Activated CD4-positive, alpha-beta T cell treated with anti-CD3 and anti-CD28 coated beads for 48 hours (primary cell): Measurements from ENCODE around the gene RFX2.
A peak's percentile ranks its signal among the peaks of the same experiment; 100 is the strongest.
"Not testable (repeated sequence)": the region's sequence is repeated elsewhere in the genome, so short reads cannot be mapped to it uniquely, and the experiment has no call there.

ENCODE experiments used
- DNase-seq: peaks from one replicate; pipeline ENCODE4 v3.0.0-alpha.2; 2020

The RFX2 gene

DNA sequence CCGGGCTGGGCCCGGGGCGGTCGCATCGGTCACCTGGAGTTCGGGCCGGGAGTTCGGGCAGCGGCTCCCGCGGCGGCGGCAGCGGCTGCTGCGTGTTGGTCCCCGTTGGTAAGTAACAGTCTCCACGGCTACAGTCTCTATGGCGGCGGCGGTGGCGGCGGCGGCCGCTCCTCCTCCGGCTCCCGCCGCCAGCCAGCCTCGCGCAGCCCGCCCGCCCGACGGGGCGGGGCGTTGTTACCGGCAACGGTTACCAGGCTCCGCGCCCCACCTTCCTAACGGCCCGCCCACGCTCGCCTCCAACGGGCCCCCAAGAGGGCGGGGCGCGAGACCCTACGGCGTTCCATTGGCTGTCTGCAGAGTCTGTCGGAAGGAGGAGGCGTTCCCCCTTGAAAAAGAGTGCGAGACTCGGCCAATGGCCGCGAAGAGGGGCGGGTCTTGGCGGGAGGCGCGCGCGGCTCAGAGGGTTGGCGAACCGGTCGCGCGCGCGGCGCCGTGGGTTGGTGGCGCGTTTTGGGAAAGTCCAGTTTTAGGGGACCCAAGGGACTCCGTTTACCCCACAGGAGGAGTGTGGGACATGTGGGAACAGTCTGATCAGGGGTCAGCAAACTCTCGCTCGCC lies at the start of gene RFX2:
Gene RFX2, minus strand, starts transcription at position 141 of the 618 bp plus-strand sequence. CDS start 63,004 bp downstream, outside the sequence.
- DNase-seq: peak; percentile 99

DNA sequence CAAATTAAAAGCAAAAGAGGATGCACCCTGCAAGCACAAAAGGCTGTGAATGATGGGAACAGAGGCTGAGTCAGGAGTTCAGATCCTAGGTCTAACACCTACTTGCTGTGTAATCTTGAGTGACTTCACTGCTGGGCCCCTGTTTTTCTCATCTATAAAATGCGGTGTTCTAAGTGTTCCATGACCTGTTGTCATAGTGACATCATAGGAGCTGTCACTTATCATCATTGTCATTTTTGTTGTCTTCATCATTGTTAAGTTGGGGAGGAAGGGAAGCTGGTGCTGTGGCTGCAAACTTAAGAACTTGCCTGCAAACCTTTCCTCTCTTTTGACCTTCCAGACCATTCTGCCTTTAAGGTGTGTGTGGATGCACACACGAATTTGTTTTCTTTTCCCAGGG lies 45.7 kb upstream of the RFX2 start:
- DNase-seq: no peak

DNA sequence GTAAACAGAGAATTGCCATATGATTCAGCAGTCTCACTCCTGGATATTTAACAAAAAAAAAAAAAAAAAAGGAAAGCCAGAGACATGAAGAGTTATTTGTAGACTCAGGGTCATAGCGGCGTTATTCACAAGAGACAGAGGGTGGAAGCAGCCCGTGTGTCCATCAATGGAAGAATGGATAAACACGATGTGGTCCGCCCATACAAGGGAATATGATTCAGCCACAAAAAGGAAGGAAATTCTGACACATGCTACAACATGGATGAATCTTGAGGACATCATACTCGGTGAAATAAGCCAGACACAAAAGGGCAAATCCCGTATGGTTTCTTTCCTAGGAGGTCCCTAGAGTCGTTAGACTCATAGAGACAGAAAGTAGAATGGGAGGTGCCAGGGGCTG lies 40.0 kb upstream of the RFX2 start:
- DNase-seq: no peak

DNA sequence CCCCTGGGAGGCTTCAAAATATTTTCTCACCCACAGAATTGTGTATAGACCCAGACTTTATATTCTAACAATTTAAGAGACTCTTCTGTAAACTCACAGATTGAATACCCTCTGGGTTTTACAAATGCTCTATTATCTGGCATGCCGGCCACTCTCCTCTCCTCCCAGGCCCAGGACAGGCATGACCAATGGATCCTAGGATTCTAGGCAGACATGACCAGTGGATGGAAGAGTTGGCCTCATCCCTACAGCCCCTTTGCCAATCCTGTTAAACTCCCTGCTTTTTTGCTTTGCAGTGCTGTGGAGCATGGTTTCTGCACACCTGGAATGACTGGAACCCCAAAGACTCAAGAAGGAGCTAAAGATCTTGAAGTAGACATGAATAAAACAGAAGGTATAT lies 30.9 kb upstream of the RFX2 start:
- DNase-seq: no peak

DNA sequence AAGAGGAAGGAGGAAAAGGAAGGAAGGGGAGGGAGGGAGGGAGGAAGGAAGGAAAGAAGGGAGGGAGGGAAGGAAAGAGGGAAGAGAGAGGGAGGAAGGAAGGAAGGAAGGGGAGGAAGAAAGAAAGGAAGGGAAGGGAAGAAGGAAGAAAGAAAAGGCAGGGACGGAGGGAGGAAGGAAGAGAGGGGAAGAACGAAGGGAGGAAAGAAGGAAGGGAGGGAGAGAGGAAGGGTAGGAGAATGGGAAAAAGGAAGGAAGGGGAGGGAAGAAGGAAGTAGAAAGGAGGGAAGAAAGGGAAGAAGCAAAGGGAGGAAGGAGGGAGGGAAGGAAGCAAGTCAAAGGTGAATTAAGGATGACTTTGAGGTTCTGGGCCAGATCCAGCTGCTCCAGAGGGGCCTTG lies 28.2 kb upstream of the RFX2 start:
- no peak for DNase-seq

DNA sequence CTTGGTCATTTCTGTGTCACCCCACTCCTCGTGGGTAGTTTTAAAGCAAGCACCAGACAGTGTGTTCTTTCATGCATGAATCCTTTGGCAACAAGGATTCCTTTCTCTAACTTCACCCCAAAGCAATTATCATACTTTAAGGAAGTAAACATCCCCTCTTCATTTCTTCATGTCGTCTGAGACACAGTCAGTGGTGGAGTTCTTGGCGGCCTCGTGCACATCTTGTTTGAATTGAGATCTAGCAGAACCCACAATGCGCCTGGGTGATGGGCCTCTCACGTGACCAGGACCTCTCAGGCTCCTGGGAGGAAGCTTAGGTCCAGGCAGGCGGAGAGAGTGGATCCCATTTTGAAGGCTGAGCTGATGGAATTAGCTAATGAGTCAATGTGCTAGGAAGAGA lies 27.8 kb upstream of the RFX2 start:
- DNase-seq: no peak

DNA sequence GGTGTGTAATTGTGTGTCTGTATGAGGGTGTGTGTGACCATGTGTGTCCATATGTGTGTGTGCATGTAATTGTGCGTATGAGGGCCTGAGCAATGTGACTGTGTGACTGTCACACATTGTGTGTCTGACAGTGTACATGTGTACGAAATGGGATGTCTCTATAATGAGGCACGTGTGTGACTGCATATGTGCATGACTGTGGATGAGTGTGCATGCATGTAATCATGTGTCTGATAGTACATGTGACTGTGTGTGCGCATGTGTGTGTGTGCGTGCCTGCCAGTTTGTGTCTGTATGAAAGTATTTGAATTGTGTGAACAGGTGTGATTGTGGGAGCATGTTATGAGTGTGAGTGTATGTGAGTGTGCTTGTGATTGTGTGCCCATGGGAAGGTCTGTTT lies 22.9 kb upstream of the RFX2 start:
- no peak for DNase-seq

DNA sequence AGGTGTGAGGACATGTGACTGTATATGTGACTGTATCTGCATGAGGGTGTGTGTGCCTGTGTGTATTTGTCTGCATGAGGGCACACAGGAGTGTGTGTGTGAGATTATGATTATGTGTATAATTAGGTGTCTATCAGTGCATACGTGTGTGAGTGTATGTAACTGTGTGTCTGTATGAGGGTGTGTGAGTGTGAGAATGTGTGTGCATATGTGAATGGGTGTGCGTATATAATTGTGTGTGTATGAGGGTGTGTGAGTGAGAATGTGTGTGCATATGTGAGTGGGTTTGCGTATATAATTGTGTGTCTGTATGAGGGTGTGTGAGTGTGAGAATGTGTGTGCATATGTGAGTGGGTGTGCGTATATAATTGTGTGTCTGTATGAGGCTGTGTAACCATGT lies 22.2 kb upstream of the RFX2 start:
- no peak for DNase-seq

DNA sequence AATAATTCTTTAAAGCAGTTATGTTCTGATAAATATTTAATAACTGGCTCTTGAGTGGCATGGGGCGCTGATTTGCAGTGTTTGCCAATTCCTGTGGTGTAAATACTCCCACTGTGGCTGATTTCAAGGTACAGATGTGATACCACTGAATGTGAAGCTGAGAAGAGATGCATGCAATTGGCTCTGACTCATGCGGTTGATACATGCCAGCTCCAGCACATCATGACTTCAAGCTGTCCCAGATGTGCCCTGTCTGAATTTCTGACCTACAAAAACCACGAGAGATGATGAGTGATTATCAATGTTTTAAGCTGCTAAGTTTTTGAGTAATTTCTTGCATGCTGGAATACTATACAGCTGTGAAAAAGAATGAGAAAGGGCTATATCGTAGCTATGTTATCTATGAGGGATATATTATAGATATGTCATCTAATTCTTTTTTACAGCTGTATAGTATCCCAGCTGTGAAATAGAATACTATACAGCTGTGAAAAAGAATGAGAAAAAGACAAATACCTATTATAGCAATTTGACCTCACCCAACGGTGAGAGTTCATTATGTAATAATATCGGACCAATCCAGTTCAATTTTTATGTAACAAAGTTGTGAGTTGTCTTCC lies 17.5 kb upstream of the RFX2 start:
- DNase-seq: no peak

DNA sequence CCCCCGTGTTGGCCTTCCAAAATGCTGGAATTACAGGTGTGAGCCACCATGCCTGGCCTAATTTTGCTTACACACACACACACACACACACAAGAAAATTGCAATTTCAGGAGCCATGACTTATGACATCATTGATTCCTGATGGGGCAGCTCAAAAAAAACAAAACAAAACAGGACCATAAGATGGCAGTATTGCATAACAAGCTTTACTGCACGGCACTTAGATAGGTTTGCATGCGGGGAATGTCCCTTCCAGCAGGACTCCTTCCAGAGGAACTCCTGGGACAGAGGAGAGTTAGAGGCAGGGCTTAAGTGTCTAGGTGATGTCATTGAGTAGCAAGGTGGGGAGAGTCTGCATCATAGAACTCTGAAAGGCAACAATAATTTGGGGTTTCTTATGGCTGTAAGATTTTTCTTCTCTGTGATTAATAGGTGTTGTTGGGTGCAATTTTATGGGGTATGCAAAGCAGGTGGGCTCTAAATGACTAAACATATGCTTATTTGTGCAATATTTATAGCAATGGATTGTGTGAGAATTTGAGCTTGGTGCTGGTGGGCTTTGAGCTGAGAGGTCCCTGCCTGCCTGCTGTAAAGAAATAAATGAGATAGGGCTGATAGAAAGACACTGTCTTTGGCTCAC lies 16.2 kb upstream of the RFX2 start:
- DNase-seq: no peak

DNA sequence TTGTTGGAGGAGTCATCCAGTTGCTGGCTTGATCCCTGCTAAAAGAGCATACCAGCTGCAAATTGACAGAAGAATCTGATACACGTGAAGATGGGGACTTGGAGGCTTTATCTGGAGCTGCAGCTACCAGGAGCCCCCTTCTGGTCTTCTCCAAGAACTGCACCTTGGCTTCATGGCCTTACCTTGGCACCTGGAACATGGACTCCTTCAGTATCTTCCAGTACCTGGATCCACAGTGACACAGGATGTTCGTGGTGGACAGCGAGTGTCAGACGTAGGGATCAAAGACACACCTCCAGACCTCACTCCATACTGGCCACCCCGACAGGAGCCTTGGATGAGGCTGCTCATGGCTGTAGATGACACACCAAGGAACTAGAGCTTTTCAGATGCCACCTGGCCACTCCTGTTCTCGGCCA lies 15.3 kb upstream of the RFX2 start:
- DNase-seq: peak; percentile 72

DNA sequence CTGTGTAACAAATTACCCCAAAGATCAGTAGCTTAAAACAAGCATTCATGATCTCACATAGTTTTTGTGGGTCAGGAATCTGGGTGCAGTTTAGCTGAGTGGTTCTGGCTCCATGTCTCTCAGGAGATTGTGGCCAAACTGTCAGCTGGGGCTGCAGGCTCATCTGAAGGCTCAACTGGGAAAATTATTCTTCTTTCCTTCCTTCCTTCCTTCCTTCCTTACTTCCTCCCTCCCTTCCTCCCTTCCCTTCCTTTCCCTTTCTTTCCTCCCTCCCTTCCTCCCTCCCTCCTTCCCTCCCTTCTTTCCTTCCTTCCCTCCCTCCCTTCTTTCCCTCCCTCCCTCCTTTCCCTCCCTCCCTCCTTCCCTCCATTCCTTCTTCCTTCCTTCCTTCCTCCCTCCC lies 8.7 kb upstream of the RFX2 start:
- DNase-seq: no peak

DNA sequence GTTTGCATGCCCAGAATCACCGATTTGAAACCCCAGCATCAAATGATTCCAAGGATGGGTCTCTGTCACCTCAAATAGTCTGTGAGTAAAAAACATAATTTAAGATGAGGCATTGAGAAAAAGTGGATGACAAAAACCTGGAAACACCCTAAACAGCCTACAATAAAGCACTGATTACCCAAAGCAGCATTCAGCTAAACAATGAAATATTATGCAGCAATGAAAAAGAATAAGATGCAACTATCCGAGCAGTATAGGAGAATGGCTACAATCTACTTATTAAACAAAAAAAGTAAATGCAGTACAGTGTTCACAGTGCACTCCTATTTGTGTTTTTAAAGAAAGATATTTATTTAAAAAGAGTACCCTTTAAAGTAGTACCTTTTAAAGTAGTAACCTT lies 7.7 kb upstream of the RFX2 start:
- no peak for DNase-seq

DNA sequence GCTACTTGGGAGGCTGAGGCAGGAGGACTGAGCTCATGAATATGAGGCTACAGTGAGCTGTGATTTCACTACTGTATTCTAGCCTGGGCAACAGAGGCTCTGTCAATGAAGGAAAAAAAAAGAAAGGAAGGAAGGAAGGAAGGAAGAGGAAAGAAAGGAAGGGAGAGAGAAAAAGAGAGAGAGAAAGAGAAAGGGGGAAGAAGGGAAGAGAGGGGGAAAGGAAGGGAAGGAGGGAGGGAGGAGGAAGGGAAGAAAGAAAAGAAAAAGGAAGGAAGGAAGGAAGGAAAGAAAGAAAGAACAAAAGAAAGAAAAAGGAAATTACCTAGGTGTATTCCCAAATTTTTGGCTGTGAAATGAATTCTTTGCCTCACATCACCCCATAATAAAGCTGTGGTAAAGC lies 7.2 kb upstream of the RFX2 start:
- no peak for DNase-seq

DNA sequence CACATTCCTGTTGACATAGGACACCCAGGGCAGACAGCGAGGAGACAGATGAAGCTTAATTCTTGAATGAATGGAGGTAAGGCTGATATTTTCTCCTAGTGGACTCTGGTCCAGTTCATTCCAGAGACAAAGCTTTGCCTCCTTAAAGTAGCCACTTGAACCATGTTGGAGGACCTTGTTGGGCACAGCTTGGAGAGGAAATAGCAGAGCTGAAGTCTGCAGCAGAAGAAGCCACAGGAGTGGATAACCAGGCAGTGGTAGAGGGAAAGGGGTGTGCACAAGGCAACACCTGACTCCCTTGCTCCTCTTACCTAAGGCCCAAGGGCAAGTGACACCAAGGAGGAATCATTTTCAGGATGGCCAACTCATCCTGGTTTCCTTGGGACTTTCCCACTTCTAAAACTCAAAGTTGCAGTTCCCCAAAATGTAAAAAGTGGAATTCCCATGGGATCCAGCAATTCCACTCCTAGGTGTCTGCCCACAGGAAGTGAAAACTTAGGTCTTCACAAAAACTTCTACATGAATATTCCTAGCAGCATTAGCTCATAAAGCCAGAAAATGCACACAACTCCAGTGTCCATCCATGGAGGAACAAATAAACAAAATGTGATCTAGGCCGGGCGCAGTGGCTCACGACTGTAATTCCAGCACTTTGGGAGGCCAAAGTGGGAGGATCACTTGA lies 6.6 kb upstream of the RFX2 start:
- DNase-seq: no peak

DNA sequence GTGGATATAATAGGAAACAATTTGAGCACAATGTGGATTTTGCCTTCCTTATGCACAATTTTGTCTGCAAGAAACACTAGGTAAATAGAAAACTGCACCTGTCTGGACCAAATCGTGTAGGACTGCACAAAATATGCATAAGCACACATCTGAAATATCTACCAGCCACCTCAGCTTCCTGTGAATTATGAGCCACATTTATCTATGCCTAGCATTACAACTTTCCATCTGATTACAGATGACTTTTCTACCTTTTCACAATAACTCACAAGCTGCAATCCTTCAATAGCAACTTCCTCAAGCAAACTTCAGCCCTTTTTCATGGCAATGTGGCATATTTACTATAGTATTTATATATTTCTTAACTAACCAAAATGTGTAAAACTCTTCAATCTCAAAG lies 5.7 kb upstream of the RFX2 start:
- DNase-seq: no peak

DNA sequence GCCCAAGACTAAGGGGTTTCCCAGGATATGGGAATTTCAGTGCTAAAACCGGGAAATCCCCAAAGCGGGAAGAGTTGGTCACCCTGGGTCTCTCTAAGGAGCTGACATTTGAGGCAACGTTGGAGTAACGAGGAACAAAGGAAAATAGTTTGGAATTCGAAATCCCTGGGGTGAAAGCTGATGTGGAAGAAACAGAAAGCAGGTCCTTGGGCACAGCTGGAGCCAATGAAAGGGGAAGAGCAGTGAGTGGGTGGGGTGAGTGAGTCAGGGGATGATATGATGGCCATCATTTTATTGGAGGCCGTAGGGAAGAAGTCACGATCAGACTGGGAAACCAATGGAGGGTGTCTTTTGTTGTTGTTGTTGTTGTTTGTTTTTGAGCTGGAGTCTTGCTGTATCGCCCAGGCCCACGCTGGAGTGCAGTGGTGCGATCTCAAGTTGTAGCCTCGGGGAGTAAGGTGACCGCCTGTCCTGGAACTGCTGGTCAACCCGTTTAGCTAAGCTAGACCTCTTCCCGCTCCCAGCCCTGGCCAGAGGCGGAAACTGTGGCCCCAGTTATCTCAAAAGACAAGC lies 3.4 kb upstream of the RFX2 start:
- no peak for DNase-seq

DNA sequence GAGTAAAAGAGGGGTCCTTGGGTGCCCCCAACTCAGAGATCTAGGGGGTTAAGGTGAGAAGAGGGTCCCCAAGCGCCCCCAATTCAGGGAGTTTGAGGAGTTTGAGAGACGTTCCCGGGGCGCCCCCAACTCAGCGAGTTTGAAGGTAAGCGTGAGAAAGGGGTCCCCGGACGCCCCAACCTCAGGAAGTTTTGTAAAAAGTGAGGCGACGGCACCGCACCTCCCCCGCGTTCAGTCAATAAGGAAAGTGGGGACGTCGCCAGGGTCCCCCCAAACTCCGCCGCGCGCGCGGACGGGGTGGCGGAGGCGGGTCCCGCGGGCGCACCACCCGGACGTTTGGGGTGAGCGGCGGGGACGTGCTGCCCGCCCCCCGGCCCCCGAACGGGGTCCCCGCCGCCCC lies 353 bp downstream of the RFX2 start:
- DNase-seq: peak; percentile 14

DNA sequence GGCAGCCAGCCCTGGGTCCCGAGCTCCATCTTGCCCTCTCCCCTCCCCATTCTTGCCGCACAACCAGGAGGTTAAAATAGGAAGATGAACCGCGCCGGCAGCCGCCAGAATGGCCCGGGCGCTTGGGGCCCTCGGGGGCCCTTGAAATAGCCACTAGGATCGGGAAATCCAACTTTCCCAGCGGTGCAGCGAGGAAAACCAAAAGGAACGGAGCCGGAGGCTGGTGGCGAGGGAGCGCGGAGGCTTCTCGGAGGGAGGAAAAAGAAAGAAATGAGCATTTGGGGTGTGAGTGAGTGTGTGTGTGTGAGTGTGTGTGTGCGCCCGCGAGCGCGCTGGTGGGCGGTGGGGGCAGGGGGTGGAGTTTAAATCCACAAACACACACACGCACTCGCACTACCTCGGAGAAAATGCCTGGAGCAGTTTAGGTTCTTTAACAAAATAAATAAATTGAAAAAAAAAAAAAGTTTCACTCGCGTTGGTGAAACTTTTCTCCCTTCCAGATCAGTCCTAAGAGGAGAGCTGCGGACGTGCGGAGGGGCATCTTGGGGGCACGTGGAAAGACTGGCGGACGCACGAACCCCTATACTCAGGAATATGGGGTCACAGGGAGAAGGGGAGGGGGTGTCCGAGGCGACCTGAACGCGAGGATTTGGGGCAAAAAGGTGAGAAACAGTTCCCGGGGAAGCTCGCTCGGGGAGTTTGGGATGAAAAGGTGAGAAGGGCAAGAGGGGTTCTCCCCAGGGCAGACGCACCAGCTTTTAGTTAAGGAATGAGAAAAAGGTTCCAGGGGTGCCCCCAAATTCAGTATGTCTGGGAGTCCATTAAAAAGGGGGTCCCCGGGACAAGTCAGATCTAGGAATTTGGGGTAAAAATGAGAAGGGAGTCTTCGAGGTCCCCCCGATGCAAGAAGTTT lies 1.3 kb downstream of the RFX2 start:
- DNase-seq: peak; percentile 62

DNA sequence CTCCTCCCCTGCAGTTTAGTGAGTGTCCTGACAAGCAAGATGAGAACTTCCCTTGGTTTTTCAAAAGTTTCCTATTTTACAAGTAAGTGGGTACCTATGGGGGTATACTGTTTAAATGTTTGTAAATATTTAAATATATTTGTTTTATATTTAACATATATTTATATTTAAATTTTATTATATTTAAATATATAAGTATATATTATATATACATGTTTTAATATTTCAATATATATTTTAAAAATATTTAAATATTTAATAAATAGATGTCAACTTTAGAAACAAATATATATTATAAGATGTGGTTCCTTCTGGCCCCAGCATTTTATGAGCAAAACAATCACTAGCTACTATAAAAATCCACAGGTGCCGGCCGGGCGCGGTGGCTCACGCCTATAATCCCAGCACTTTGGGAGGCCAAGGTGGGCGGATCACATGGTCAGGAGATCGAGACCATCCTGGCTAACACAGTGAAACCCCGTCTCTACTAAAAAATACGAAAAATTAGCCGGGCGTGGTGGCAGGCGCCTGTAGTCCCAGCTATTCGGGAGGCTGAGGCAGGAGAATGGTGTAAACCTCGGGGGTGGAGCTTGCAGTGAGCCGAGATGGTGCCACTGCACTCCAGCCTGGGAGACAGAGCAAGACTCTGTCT lies 3.5 kb downstream of the RFX2 start:
- not testable (repeated sequence) for DNase-seq

DNA sequence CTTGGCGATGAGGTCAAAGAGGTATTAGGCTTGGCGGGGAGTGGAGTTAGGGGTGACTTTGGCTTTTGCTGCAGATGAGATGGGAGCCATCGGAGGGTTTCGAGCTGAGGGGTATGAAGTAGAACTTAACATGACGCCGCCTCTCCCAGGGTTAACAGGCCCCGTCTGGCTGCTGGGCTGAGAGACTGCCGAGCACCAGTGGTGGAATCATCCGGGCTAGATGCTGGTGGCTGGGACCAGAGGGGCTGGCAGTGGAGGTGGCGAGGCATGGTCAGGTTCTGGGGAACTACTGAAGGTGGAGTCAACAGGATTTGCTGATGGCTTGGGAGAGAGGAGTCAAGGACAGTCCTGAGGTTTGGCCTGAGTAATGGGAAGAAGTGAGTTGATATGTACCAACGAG lies 4.9 kb downstream of the RFX2 start:
- DNase-seq: no peak

DNA sequence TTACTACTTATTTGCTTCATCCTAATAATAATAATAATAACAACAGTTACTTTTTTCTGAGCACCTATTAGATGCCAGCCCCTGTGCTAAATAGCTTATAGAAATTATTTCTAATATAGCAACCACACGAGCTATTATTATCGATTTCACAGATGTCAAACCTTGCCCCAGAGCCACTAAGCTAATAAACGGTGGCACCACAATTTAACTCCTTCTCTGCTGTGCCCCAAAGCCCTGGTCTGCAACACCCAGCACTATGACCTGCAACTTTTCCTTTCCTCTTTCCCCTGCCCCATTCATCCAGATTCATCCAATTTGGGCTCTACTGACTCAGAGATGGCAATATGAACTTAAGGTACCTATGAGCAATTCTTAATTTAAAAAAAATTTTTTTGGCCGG lies 6.4 kb downstream of the RFX2 start:
- no peak for DNase-seq
